Measurements from ENCODE around the gene CHCHD5. TPM values are rescaled to one million over a fixed set of nuclear protein-coding genes. Genes with fewer than 3 reads are reported as not detected.
"Not testable (repeated sequence)": the region's sequence is repeated elsewhere in the genome, so short reads cannot be mapped to it uniquely, and the experiment has no call there.

Gene CHCHD5, protein sequence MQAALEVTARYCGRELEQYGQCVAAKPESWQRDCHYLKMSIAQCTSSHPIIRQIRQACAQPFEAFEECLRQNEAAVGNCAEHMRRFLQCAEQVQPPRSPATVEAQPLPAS
- 22.4 and 32.6 TPM in 2 replicates for total RNA-seq (2014; rRNA removed)
- polyA plus RNA-seq (2012): 94.1 TPM

DNA sequence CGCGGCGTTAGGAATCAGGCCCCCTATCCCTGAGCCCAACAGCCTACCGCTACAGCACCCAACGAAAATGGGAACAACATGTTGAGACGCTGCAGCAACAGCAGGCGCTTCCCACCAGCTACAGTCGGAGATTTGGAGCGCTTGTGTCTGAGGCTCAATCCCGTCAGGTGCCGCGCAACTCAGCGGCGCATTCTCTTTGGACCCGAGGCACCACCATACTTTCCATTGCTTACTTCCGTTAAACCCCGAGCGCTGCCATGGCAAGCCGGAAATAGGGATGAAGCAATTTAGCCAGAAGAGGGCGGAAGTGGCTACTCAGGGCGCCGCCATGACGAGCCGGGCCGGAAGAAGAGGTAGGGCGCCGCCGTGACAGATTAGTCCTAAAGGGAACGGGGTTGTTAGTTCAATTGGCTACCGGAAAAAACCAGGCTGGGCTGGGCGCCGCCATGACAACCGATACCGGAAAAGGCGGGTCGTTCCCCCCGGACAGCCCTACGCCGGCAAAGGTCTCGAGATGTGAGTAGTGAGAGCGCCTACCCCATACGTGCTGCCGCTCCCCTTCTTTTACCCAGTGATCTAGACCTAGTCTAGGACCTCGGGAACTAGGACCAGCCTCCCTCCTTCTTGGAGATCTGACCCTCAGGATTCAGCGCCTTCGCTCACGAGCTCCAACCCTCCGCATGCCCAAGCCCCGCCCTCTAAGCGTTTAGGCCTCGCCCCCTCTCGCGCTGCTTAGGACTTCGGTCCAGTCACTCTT, at the start of gene CHCHD5:
TSS of gene CHCHD5 (plus strand) at position 476 of the 757 bp plus-strand sequence. CDS start at position 515, 39 bp downstream.
- DNase-seq (ENCODE audit: low read depth): peak; percentile 97

DNA sequence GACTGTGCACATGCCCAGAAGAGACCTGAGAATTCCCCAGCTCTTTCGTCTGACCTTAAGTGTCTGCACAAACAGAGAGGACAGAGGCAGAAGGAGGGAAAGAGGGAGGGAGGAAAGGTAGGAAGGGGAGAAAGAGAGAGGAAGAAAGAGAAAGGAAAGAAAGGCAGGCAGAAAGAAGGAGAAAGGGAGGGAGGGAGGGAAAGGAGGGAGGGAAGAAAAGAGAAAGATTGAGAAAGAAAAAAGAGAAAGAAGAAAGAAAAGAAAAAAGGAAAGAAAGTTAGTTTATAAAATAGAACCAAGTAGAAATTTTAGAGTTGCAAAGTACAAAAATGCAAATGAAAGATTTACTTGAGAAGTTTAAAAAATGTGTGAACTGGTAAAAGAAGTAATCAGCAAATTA, 49.6 kb upstream of the CHCHD5 start:
- DNase-seq (ENCODE audit: low read depth): no peak

DNA sequence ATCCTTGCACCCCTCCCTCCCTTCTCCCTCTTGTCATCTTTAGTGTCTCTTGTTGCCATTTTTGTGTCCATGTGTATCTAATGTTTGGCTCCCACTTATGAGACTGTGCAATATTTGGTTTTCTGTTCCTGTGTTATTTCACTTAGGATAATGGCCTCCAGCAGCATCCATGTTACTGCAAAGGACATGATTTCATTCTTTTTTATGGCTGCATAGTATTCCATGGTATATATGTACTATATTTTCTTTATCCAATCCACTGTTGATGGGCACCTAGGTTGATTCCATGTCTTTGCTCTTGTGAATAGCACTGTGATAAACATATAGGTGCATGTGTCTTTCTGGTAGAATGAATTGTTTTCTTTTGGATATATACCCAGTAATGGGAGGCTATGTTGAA, 47.7 kb upstream of the CHCHD5 start:
- DNase-seq (ENCODE audit: low read depth): not testable (repeated sequence)

DNA sequence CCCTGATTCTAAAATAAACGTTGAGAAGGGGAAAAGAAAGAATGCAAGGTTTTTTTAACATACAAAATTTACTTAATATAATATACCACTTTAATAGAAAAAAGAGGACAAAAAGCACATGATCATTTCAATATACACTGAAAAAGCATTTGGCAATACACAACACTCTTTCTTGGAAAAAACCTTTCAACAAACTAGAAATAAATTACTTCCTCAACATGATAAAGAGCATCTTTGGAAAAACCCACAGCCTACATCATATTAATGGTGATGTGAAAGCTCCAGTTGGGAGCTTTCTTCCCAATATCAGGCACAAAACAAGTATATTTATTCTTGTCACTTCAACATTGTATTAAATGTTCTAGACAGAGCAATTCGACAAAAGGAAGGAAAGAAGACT, 45.1 kb upstream of the CHCHD5 start:
- DNase-seq (ENCODE audit: low read depth): no peak

DNA sequence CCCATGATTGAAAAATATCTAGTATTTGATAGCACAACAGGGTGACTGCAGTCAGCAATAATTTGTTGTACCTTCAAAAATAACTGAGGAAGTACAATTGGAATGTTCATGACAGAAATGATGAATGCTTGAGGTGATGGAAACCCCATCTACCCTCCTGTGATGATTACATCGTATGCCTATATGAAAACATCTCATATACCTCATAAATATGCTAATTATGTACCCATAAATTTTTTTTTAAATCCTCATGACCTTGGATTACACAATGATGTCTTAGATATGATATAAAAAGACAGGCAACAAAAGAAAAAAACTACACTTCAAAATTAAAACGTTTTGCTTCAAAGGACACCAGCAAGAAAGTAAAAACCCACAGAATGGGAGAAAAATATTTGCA, 43.5 kb upstream of the CHCHD5 start:
- no peak for DNase-seq (ENCODE audit: low read depth)

DNA sequence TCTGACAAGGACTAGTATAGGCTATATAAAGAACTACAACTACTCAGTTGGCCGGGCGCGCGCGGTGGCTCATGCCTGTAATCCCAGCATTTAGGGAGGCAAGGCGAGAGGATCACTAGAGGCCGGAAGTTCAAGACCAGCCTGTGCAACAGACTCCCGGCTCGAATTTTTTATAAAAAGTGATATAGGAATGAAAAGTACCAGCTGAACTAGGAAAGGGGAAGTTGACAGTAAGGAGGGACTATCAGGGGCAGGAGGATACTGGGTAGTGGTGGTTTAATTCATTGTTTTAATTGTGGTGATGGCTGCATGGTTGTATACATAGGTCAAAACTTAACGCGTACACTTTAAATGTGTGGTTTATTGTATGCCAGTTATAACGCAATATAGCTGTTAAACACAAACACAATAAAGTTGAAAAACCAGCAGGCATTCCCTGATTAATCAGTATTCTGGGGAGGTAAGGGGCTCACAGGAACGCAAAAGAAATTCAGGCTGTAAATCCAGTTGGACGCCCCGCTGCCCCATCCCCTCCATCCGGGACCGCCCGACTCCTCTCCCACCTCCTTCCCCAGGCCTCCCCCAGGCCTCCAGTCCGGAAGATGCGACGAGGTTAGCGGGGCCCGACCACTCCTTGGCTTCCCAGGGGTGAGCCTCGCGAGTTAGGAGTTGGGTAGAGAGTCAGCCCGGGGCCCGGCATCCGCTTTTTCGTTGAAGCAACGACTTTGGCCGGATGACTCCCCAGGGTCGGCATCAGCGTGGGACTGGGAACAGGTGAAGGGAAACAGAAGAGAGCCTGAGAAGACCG, 42.9 kb upstream of the CHCHD5 start:
- DNase-seq (ENCODE audit: low read depth): no peak

DNA sequence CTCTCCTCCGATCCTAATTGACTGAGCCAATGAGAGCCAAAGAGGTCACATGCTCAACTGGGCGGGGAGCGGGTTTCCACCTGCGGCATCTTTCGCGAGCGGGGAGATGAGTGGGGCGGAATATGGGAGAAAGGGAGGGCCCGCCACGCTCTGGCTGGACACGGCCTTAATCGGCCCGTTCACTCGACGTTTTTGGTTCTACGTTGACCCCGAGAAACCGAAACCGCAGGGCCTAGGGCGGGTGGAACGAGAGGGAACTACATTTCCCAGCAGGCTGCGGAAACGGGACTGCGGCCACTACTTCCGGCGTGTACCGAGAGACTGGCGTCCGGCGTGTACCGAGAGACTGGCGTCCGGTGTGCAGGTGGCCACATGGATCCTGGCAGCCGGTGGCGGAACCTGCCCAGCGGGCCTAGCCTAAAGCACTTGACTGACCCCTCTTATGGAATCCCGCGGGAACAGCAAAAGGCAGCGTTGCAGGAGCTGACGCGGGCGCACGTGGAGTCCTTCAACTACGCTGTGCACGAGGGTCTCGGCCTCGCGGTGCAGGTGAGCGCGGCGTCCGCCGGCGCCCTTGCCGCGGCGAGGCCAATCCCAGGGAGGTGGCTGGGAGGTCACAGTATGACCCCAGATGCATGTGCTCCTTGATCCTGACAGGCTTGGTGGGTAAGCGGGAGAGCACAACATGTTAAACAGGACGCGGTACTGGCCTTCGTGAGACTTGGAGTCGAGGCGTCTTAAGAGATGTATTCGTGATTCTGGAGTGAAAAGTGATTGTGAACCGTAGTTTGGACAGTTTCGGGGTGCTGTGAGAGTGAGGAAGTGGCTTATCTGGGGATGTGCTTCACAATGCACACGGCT, 42.1 kb upstream of the CHCHD5 start, which contains the start of gene POLR1B:
TSS of gene POLR1B (plus strand) at position 343 of the 861 bp plus-strand sequence. CDS start at position 373, 30 bp downstream.
- peak; percentile 78 for DNase-seq (ENCODE audit: low read depth)

DNA sequence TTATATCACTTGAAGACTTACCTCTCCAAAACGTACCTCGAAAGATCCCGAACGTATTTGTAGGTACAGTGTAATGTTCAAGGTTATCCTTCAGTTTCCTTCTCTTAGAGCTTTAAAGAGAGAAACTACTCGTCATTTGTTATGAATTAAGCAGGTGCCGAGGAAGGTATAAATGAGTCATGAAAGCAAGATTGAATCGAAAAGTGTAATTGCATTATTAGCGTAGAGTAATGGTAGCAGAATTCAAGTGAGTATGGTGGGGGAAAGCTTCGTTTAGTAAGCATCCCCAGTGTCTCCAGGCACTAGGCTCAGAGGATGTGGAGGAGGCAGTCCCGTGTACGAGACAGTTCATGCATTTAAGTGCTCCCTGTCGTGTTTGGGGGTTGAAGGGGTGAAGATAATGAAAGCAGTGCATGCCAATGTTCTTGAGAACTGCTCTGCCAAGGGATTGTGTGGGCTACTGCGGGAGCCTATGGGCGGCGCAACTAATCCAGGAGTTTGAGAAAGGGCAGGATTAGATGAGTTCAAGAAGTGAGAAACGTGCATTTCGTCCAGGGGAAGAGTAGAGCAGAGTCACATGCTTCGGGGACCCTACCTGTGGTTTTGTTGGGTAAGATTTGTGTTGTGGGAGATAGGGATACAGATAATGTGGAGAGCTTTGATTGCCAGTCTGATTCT, 41.3 kb upstream of the CHCHD5 start:
- peak; percentile 18 for DNase-seq (ENCODE audit: low read depth)

DNA sequence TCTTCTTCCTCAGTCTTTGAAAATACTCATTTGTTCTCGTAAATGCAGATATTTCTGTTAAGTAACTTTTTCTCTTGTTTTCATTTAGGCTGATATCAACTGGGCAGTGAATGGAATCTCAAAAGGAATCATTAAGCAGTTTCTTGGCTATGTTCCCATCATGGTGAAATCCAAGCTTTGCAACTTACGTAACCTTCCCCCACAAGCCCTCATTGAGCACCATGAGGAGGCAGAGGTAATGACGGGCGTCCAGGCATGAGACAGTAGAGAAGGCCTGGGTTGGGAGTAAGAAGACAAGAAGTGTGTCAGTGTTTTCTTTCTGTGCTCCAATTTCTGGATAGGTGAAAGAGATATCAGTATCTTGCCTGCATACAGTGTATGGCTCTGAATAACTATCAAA, 37.1 kb upstream of the CHCHD5 start:
- DNase-seq (ENCODE audit: low read depth): peak; percentile 38

DNA sequence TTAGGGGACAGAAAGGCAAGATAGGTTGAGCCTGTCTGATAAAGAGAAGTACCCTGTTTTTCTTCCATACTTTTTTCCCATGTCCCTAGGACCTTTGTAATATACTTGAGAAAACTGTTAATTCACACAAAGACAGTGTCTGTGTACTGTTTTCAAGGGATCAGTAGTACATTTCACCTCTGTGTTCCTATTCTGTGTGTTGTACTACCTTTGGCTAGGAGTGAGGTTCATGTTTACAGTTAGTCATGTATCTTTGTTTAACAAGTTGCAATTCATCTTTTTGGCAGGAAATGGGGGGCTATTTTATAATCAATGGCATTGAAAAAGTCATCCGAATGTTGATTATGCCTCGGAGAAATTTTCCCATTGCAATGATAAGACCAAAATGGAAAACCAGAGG, 35.4 kb upstream of the CHCHD5 start:
- no peak for DNase-seq (ENCODE audit: low read depth)

DNA sequence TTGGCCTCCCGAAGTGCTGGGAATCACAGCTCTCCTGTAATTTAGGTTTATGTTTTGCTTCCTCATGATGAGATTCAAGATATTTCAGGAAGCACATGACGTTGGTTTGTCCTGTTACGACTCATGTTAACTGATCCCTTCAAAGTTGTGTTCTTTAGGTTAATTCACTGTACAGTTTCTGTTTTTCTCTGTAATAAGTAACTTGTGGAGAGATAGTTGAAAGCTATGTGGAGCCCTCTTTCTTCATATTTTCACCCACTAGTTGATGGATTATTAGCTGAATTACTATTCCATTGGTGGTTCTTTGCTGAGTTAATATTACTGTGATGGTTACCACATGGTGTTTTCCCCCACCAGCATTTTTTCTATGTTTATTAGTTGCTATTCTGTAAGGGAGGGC, 18.3 kb upstream of the CHCHD5 start:
- DNase-seq (ENCODE audit: low read depth): no peak

DNA sequence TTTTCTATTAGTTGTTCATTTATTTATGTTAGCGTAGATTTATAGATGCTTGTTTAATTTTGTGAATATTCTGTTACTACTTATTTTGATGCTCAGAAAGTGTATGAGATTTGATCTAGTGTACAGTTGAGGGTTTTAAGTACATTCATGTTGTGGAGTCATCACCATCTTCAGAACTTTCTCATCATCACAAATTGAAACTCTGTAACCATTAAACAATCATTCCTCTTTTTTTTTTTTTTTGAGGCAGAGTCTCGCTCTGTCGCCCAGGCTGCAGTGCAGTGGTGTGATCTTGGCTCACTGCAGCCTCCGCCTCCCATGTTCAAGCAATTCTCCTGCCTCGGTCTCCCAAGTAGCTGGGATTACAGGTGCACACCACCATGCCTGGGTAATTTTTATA, 17.9 kb upstream of the CHCHD5 start:
- DNase-seq (ENCODE audit: low read depth): not testable (repeated sequence)

DNA sequence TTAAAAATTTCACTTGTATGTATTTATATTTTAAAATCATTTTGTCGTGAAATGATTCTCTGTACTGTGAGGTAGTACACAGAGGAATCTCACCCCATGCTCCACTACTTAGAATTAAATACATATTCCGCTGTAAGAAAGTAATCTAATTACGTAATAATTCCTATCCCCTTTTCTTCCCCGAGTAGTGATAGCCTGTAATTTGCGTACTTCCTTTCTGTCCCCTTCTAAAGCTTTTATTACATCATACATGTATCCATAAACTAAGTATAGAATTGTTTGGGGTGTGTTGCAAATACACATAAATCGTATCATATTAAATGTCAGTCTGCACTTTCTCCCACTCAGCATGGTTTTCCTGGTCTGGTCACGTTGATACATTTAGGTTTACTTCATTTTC, 12.4 kb upstream of the CHCHD5 start:
- DNase-seq (ENCODE audit: low read depth): no peak

DNA sequence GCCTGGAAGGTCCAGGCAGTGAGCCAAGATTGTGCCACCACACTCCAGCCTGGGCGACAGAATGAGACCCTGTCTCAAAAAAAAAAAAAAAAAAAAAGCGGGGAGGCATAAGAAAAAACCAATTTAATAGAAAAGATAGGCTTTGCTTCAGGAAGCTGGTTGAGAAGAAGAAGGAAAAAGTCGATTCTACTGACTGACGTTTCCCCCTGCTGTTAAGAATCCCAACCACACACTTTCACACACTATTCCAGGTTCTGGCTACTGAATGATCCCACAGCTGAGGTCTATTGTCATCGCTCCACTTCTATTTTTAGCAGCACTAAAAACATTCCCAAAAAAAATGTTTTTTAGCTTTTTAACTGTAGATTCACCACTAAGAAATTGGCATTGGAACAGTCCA, 6.7 kb upstream of the CHCHD5 start:
- DNase-seq (ENCODE audit: low read depth): peak; percentile 57

DNA sequence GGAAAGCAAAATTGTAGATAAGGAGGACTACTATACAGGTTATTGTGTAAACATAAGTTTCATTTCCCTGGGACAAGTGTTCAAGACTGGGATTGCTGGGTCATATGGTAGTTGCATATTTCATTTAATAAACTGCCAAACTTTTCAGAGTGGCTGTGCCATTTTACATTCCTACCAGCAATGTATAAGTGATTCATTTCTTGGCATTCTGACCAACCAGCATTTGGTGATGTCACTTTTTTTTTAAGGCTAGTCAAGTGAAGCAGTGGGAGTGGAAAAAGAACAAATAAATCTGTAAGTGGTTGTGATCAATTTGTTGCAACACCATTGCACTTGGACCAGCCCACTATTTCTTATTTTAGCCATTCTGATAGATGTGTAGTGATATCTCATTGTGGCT, 5.2 kb upstream of the CHCHD5 start:
- peak; percentile 81 for DNase-seq (ENCODE audit: low read depth)

DNA sequence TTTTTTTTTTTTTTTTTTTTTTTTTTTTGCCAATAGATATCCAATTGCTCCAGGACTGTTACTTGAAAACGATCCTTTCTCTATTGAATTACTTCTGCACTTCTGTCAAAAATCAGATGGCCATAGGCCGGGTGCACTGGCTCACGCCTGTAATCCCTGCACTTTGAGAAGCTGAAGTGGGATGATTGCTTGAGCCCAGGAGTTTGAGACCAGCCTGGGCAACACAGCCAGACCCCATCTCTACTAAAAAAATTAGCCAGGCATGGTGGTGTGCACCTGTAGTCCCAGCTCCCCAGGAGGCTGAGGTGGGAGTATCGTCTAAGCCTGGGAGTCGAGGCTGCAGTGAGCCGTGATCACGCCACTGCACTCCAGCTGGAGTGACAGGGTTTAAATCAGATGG, 4.3 kb upstream of the CHCHD5 start:
- no peak for DNase-seq (ENCODE audit: low read depth)

DNA sequence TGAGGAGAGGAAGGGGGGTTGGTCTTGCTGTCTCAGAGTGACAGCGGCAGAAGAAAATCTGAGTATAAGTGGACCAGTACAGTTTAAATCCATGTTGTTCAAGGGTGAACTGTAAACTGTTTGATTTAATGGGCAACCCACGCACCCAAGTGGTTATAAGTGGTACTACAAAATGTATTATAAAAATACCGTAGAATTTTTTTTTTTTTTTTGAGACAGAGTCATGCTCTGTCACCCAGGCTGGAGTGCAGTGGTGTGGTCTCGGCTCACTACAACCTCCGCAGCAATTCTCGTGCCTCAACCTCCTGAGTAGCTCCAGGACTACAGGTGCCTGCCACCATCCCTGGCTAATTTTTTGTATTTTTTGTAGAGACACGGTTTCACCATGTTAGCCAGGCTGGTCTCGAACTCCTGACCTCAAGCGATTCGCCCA, 2.1 kb upstream of the CHCHD5 start:
- DNase-seq (ENCODE audit: low read depth): peak; percentile 84

DNA sequence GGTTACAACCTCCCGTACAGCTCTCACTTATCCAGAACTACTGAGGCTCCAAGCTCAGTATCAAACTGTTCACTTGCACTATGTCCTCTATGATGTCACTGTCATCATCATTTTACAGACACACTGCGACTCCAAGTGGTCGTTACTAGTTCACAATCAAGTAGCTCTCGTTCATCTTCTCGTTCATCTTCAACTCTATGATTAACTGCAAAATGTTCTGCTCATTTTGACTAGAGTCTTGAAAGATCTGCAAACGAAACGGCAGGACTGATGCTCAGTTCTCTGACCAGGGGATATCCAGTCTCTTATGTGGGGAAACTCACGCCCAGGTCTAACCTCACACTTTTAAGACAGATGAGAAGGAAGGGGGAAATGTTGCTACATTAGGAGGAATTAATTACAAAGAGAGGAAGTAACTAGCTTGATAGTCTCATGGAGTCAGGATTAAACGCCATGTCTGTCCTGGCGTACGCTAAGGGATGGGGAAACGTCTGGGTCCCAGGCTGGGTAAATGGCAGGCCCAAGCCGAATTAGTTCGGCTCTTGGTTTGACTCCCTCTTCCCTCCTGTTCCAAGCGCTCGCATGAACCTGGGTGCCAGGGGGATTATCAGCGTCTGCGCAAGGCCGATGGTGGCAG, 794 bp upstream of the CHCHD5 start:
- peak; percentile 54 for DNase-seq (ENCODE audit: low read depth)

DNA sequence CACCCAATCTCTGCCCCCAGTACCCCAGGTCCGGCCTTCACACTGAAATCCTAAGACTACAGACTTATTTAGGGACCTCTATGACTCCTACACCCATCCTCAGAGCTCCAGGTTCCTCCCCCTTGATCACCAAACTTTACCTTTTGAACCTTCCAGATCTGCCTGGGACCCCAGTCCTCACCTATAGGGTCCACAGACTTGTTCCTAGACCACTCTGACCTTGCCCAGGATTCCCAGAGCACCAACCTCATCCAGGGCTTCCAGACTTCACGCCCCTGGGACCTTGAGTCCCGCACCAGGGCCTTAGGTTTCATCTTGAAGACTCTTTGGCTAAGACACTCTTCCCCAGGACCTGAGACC, 462 bp downstream of the CHCHD5 start:
- DNase-seq (ENCODE audit: low read depth): no peak

DNA sequence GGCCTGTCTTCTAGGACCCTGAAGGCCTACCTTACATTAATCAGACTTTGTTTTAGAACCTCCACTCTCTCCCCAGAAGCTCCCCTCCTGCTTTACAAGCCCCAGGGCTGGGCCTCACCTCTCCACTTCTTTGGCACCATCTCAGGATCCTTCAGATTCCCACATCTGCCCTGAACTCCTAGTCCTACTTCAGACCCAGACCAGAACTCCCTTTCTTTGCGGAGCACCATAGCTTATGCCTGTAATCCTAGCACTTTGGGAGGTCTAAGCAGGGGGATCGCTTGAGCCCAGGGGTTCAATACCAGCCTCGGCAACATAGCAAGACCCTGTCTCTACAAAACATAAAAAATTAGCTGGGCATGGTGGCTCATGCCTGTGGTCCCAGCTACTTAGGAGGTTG, 991 bp downstream of the CHCHD5 start:
- no peak for DNase-seq (ENCODE audit: low read depth)
